GM04504 (cell line): ENCODE data around the gene CNTNAP2.
"Not testable (repeated sequence)": the region's sequence is repeated elsewhere in the genome, so short reads cannot be mapped to it uniquely, and the experiment has no call there.

Experiments used
- DNase-seq: peaks from one replicate; pipeline ENCODE4 v3.0.0-alpha.2; 2012; ENCODE audit warnings: low read depth

Gene CNTNAP2

DNA sequence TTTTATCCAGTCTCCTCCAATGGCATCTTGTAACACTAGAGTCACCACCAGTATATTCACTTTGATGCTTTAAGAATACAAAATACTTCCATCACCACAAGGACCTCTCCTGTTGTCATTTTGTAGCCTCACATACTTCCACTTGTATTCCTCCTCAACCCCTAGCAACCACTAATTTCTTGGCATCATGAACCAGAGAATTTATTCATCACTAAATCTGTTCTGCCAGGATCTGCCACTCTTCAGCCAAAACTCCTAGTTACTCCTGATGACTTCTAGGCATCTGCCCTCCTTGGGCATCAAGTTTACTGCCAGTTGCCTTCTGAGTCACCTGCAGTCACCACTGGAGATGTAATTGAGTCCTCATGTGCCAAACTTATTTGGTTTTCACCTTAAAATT lies 906.8 kb downstream of the CNTNAP2 start:
- no peak for DNase-seq

DNA sequence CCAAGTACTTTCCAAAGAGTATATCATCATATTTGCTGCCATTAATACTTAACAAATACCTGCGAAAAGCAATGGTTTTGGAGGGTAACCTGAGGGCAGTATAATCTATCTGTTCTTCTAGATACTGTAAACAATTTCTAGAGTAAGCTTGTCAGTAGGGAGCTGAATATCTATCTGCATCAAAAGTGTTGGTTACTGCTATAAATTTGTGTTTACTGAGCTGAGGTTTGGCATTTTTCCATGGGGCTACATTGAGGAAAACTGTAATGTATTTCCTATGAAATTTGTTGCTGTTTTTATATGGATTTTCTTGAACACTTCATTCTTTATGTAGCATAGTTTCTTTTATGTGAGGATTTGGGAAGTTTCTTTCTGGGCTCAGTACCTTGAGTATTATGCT lies 913.4 kb downstream of the CNTNAP2 start:
- DNase-seq, result no peak

DNA sequence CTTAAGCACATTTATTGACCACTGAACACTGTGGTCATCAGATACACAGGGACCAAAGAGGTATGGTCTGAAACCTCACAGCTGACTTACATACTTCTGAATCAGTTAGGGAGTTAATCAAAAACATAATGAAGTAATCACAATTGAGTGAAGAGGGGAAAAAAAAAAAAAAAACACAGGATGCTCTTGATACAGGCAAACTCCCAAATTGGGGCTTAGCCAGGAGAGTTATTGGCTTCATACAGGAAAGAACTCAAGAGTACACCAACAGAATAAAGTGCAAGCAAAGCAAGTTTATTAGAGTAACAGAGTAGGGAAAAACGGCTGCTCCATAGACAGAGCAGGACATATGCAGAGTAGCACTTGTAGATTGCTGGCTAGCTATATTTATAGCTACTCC lies 917.0 kb downstream of the CNTNAP2 start:
- no peak for DNase-seq

DNA sequence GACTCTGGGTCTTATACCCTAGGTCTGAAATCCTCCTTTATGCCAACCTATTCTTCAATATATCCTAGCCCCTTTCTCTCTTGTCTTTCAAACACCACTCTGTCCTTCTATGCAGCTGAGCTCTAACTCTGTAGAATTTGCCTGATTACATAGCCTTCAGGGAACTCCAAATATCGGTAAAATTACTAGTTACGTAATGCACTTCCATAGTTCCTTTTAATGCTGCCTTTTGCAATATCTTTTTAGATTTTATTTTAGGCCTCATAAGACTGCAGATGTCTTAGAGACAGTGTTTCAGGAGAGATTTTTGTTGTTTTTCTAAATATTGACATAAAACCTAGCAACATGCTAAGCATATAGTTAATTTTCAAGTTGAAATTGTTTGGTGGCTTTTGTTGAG lies 924.8 kb downstream of the CNTNAP2 start:
- DNase-seq, result no peak

DNA sequence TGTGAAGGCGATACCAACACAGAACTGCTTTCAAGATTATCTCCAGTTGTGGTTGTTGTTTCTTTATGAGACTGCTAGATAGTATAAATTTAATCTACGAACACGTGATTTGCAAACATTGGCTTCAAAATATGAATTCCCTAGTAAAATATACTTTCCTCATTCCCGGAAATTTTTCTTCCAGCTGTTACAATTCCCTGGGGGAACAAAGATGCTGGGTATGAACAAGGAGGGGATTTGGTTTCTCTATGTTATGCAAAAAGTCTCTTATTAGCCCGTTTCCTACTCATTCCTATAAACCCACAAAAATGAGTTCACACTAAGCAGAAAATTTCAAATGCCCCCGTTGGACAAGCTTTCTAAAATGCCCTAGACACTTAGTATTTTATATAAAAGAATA lies 928.3 kb downstream of the CNTNAP2 start:
- no peak for DNase-seq

DNA sequence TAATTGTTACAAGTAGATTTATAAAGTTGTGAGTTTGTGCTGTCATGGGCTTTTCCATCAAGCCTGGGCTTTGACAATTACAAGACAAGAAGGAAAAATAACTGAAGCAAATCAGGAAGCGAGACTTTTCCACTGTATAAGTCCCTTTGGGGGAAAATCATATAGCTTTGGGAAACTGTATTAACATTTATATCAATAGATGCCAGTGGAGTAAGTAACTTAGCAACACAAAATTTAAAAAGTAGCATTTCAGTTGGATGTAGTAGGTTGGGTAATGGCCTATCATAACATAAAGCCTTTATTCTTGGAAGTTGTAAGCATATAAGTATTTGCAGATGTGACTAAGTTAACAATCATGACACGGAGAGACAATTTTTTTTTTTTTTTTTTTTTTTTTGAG lies 931.1 kb downstream of the CNTNAP2 start:
- DNase-seq, result no peak

DNA sequence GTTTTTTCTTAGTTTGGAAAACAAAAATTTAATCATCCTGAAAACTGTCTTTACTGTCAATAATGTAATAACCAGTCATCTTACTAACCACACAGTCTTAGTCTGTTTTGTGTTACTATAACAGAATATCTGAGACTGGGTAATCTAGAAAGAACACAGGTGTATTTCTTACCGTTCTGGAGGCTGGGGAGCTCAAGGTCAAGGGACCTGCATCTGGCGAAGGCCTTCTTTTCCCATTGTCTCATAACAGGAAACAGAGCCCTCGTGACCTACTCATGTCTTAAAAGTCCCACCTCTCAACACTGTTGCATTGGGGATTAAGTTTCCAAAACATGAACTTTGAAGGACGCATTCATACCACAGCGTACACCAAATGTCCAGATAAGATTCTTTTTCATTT lies 932.3 kb downstream of the CNTNAP2 start:
- no peak for DNase-seq

DNA sequence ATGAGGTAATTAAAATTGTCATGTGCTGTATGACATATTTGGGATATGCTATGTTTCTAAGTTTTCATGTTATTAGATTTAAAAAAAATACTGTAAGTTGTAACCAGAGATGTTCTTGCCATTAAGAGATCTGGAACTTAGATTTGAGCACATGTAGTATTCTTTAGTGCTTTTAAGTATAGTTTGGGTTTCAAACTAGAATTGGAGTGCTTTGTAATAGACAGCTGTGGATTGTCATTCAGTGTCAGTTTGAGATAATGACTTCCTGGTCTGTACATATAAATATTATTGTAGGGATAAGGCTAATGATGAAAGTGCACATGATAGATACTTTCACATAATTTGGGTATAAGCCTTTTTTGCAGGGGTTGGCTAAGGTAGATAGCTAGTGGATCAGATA lies 936.2 kb downstream of the CNTNAP2 start:
- no peak for DNase-seq

DNA sequence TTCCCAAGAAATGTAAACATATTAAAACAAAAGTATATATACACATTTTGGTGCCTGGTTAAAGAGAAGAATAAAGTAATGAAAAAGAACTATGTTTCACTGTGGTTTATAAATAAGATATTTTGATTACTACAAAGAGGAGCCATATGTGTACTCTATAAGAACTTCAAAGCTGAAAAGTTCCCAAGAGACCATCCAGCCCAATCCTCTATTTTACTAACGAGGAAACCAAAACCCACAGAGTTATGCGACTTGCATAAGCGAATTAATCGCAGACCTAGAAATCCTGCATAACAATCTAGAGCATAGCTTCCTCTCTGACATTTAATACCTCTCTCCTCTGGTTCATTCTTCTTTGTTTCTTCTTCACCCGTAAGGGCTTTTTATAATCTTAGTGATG lies 937.1 kb downstream of the CNTNAP2 start:
- no peak for DNase-seq

DNA sequence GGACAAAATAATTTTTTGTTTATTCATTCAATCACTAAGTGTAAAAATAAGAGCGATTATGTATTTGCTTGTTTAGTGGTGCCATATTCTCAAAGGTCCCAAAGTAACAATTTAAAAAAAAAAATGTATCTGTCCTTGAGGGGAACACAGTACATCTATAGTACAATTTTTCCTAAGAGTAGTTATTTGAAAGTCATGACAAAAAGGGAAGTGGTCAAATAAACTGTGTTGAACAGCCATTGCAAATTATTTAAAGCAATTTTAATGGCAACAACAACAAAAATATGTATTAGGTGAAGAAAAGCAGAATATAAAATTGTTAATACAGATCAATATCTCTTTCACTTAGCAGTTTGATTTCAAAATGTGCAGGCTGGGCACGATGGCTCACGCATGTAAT lies 943.5 kb downstream of the CNTNAP2 start:
- no peak for DNase-seq

DNA sequence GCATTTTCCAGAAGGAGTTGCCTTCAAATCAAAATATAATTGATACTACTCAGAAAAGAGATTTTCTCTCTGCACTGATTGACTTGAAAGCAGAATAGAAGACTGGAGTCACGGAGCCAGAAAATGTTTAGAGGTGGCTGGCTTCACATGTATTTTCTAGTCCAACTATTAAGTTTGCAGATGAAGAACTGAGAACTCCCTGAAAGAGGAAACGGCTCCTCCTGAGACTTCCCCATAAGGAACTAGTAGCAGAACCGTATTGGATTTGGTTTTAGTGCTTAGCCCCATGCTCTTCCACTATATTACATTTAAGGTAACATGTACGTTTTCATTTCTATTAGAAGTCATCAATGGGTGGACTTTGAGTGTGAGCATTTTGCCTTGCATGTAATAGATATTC lies 946.3 kb downstream of the CNTNAP2 start:
- no peak for DNase-seq

DNA sequence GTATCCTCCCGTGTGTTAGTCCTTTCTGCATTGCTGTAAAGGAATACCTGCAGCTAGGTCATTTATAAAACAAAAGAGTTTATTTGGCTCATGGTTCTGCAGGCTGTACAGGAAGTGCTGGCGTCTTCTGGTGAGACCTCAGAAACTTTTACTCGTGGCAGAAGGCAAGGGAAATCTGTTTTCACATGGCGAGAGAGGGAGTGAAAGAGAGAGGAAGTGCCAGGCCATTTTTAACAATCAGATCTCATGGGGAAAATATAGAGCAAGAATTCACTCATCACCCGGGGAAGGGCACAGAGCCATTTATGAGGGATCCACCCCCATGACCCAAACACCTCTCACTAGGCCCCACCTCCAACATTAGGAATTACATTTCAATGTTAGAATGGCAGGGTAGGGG lies 952.2 kb downstream of the CNTNAP2 start:
- DNase-seq, result no peak

DNA sequence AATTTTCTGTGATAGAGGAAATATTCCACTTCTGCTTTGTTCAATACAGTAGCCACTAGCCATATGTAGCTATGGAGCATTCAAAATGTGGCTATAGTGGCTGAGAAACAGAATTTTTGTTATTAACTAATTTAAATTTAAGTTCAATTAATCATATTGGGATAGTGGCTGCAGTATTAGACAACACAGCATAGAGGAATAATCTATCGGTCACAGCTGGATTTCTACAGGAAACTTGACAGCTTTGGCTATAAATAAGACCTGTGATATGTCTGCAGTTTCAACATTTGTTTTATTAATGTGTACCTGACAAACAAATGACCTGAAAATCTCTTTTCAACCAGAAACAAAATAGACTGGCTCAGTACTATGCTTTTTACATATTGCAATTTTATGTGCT lies 953.2 kb downstream of the CNTNAP2 start:
- no peak for DNase-seq

DNA sequence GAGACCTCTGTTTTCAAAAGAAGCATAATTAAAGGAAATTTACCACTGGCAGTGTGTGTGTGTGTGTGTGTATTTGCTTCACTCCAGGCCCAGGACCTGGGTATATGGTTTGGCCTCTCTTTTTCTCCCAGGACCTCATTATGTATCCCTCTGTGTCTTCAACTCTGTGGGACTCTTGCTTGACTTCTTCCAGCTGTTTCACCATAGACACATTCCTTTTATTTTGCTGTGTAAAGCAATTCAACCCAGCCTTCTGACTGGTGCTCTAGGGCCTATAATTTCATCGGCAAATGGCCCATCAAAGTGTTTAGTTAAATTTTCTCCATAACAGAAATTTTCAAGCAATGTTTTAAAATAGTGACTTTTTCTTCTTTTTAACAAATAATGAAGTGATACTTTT lies 954.3 kb downstream of the CNTNAP2 start:
- DNase-seq, result no peak

DNA sequence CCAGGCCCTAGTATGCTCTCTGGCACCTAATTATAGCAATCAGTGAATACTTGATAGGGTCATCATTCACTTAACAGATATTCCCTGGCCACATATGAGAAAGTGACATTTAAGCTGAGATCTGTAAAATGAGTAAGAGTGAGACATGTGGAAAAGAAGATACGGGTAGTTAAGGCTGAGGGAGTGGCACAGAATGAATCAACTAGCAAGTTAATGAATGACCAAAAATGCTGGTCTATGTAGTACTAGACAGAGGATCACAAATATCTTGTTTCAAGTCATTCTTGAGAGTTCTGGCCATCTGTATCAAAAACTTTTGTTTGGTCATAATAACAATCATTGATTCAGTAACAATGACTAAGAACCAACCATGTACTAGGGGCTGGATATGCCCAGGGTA lies 954.9 kb downstream of the CNTNAP2 start:
- DNase-seq, result no peak

DNA sequence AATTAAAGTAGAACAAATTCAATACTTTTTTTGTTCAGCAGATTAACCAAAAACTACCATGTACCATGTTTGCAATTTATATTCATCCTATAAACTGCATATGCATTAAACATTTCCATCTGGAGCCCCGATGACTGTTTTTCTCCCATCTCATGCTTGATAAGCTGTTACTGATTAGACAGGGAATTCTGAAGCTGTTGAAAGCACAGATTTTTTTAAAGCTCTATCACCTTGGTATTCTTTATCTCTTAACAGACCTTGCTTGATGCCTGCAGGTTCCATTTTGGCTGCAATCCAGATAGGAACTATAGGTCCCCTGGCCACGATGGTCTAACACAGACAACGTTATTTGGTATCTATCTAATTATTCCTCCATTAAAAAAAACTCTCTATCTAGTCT lies 961.7 kb downstream of the CNTNAP2 start:
- no peak for DNase-seq

DNA sequence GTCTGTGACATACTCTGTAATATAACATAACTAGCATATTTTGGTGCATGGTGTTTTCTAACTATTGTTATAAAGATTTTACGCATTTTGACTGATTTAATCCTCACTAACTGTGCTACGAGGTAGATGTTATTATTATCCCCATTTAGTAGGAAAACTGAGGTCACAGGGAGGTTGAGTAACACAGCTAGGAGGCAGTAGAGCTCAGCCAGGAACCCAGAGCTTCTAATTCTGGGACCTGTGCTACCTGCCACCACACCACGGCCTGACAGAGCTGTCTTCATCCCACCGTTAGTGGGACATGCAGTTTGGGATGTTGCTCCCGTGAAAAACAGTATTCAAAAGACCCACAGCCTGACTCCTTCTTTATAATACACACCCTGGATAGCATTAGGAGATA lies 962.5 kb downstream of the CNTNAP2 start:
- no peak for DNase-seq

DNA sequence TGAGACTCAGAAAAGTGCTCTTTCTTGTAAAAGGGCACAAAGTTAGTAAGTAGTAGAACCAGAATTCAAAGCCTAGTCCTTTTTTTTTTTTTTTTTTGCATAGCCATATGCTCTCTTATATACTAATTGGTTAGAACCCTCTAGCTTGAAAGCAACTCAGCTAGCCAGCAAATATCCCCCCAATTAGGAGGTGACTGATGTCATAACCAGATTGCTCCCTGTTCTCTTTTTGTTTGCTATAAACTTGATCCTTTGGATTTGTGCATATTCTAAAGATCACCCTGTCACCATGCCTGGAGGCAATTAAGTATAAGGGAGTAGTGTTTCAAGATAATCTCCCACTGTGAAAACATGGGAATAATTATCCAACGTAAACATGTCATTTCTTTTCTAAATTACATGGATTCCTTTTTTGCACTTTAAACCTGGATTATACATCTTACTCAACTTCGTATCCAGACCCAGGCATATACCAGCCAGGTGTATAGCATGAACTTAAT lies 963.4 kb downstream of the CNTNAP2 start:
- no peak for DNase-seq

DNA sequence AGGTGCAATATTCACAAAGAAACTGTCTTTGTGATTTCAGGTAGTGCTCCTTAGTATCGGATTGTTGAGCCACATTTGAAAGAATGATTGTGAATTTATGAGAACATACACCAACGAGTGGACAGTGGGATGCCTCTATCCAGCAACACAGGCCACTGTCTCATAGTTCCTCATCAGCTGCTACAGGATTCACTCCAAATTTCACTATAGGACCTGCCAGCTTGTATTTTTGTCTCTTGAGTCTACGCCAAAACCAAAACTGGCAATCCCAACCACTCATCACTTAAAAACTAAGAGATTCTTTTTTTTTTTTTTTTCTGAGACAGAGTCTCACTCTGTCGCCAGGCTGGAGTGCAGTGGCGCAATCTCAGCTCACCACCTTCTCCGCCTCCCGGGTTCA lies 964.5 kb downstream of the CNTNAP2 start:
- DNase-seq, result no peak

DNA sequence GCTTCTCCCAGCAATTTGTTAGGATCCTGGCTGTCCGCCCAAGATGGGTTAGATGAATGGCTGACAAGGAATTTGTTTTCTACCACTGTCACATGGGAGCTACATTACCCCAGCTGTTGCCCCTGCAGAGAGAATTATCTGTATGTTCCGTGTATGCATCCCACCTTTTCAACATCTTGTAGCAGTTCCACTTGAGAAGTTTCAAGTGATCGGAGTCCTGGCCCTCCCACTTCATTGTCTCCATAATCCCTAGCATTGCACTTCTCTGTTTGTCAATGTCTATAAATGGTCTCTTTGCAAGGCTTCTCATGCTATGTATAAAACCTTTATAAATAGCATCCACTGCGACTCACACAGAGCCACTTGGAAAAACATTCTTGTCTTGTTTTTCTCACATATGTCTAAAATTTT lies 972.5 kb downstream of the CNTNAP2 start:
- DNase-seq, result no peak

DNA sequence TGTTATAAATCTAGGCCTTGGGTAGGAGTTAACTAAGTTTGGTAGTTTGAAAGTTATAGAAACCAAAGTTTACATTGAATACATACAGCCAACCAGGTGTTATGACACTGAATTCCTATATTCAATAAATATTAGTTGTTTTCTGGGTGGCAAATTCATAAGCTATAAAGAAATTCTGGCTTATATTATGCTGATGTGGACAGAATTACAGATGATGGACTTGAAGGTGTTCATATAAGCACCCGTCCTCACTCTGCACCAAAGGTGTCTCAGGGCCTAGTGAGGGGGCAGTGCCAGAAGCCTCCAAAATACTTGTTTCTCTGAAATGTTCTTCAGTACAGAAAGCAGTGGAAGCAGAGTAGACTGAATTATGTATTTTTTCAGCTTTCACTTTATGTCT lies 973.0 kb downstream of the CNTNAP2 start:
- no peak for DNase-seq

DNA sequence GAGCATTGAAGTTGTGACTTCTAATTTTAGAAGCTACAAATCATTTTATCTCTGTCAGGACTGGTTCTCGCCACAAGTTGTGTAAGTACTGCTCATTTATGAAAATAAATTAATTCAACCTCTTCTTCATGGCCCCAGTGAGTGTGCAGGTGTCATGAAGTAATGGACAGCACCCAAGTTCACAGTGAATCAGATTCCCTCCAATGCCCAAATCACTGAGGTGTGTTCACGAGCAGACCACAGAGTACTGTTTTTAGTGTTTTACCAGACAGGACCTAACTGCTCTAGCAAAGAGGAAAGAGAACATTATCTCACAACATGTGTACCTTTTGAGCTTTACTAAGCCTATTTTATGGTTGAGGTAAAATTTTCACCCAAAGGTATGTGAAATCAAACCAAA lies 980.0 kb downstream of the CNTNAP2 start:
- DNase-seq, result no peak

DNA sequence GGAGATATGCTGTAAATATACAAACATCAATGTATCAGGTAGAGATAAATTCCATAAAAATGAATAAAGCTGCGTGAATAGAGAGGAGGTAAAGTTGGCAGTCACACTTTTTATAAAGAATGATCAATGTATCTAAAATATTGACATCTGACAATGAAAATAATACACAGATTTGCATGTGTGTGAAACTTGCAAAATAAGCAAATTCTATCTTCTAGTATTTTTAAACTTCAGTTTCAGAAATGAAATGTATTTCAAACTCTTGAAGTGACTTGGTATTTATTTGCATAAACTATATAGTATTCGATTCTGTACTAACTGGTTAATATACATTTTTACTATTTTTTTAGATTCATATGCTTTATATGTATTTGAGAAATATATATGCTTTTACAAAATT lies 986.6 kb downstream of the CNTNAP2 start:
- no peak for DNase-seq

DNA sequence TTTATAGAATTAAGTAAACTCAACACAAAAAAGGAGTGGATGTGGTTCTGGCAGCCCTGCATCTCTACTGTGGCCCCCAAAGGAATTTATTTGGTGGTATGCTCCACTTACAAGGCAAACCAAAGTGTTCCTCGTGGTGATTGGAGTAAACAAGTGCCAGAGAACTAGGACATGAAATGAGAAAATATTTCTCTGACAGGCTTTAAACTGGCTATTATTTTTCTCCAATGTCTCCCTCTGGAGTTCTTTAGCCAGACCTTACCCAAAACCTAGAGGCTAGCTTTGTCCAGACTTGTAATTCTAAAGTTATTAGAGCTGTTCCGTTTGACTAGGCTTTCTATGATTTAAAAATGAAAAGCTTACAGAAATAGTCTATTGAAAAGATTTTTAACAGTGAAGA lies 990.1 kb downstream of the CNTNAP2 start:
- DNase-seq, result no peak

DNA sequence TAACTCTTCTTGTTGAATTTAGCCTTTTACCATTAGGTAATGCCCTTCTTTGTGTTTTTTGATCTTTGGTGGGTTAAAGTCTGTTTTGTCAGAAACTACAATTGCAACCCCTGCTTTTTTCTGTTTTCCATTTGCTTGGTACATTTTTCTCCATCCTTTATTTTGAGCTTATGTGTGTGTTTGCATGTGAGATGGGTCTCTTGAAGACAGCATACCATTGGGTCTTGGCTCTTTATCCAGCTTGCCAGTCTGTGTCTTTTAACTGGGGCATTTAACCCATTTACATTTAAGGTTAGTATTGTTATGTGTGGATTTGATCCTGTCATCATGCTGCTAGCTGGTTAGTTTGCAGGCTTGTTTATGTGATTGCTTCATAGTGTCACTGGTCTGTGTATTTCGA lies 997.9 kb downstream of the CNTNAP2 start:
- DNase-seq, result not testable (repeated sequence)
